SU-DHL-6 (cell line): Measurements from ENCODE around the gene NKX2-4.

Experiments
- H2AFZ ChIP-seq: fragments of 200-600 bp; sonication (generic); 2 replicates; pipeline ENCODE4 v1.6.1; 2014; ENCODE audit warnings: low read depth, mild to moderate bottlenecking, moderate library complexity, mixed read lengths, antibody characterized with exemption, low read length; ENCODE audit not compliant: severe bottlenecking
- H3F3A ChIP-seq: fragments of 200-600 bp; shearing (Covaris generic); 2 replicates; pipeline ENCODE4 v1.6.0; 2016; ENCODE audit warnings: antibody characterized with exemption, mild to moderate bottlenecking; ENCODE audit not compliant: insufficient read depth
- H3K27ac ChIP-seq: fragments of 200-600 bp; sonication (generic); 2 replicates; pipeline ENCODE4 v1.5.1; 2016; ENCODE audit warnings: low read depth, mild to moderate bottlenecking, low read length, moderate library complexity, mixed read lengths
- H3K27me3 ChIP-seq: fragments of 200-600 bp; sonication (generic), shearing (Covaris generic); 2 replicates; pipeline ENCODE4 v1.6.0; 2014; ENCODE audit warnings: mild to moderate bottlenecking, low read length
- H3K36me3 ChIP-seq: fragments of 200-600 bp; sonication (generic); 2 replicates; pipeline ENCODE4 v1.6.1; 2014; ENCODE audit warnings: mild to moderate bottlenecking, low read length, mixed read lengths
- H3K4me2 ChIP-seq: fragments of 300-600, 200-600 bp; shearing (Covaris generic), sonication (generic); 2 replicates; pipeline ENCODE4 v1.6.0; 2014; ENCODE audit warnings: low read length, low read depth, mild to moderate bottlenecking; ENCODE audit not compliant: poor library complexity, severe bottlenecking
- H3K4me3 ChIP-seq: fragments of 200-600 bp; sonication (generic); 2 replicates; pipeline ENCODE4 v1.5.1; 2014; ENCODE audit warnings: antibody characterized with exemption, low read length, mild to moderate bottlenecking, mixed read lengths; ENCODE audit not compliant: insufficient read depth, poor library complexity, severe bottlenecking
- H3K79me2 ChIP-seq: fragments of 200-600 bp; sonication (generic); 2 replicates; pipeline ENCODE4 v1.6.1; 2014; ENCODE audit warnings: mild to moderate bottlenecking, low read length, moderate library complexity; ENCODE audit not compliant: insufficient read depth
- H3K9ac ChIP-seq: fragments of 200-600 bp; sonication (generic); 2 replicates; pipeline ENCODE4 v1.7.0; 2014; ENCODE audit warnings: mild to moderate bottlenecking, low read length
- H3K9me2 ChIP-seq: fragments of 200-600 bp; sonication (generic); replicated peaks from 2 replicates; pipeline ENCODE4 v1.6.1; 2014; ENCODE audit warnings: low read length; ENCODE audit not compliant: insufficient read depth
- H3K9me3 ChIP-seq: fragments of 200-600 bp; sonication (generic); 2 replicates; pipeline ENCODE4 v1.6.1; 2014; ENCODE audit warnings: low read length, mixed read lengths; ENCODE audit not compliant: insufficient read depth
- H4K20me1 ChIP-seq: fragments of 200-600 bp; sonication (generic); 2 replicates; pipeline ENCODE4 v1.6.1; 2014; ENCODE audit warnings: low read depth, mild to moderate bottlenecking, antibody characterized with exemption, low read length, moderate library complexity, mixed read lengths
- CTCF ChIP-seq: fragments of 200-600 bp; sonication (generic); IDR thresholded peaks from one replicate; pipeline ENCODE4 v1.5.1; 2017; ENCODE audit warnings: antibody characterized with exemption, mild to moderate bottlenecking, low read length, moderate library complexity; ENCODE audit not compliant: insufficient read depth, poor library complexity, severe bottlenecking
- EZH2phosphoT487 ChIP-seq: fragments of 200-600 bp; sonication (generic), shearing (Covaris generic); conservative IDR thresholded peaks from 2 replicates; pipeline ENCODE4 v1.6.1; 2018; ENCODE audit warnings: mild to moderate bottlenecking, antibody characterized with exemption, low read length, moderate library complexity, mixed read lengths

The NKX2-4 gene

GRCh38 chr20:21352703-21353102 lies 44.6 kb downstream of the NKX2-4 start:
- H3K9me3 ChIP-seq = no peaks in the 10 kb centered on the region
- H3K27me3 ChIP-seq = no peaks in the 10 kb centered on the region
- H3K9me2 ChIP-seq = no peaks in the 10 kb centered on the region
- H3K4me2 ChIP-seq = no peak overlapping the region
- no peaks in the 10 kb centered on the region for H3K79me2 ChIP-seq
- no peak for TF ChIP-seq CTCF
- TF ChIP-seq EZH2phosphoT487 = no peak
- H3K9ac ChIP-seq = no peak overlapping the region
- 0 out of 2 replicates have a peak, but pooled peaks cover 1% of the 10 kb centered on the region for H4K20me1 ChIP-seq
- peaks cover 42% of the 10 kb centered on the region for H3K36me3 ChIP-seq
- H3K4me3 ChIP-seq = no peak overlapping the region
- H2AFZ ChIP-seq = no peak overlapping the region
- no peak overlapping the region for H3K27ac ChIP-seq
- H3F3A ChIP-seq = no peaks in the 10 kb centered on the region; the same call in 1 of the 2 replicates
